ENCODE results near the gene DENND11. TPM values are rescaled to one million over a fixed set of nuclear protein-coding genes. Genes with fewer than 3 reads are reported as not detected.

DENND11 gene
- total RNA-seq, 1 experiment from 2014 or later = 33.0 TPM

DNA sequence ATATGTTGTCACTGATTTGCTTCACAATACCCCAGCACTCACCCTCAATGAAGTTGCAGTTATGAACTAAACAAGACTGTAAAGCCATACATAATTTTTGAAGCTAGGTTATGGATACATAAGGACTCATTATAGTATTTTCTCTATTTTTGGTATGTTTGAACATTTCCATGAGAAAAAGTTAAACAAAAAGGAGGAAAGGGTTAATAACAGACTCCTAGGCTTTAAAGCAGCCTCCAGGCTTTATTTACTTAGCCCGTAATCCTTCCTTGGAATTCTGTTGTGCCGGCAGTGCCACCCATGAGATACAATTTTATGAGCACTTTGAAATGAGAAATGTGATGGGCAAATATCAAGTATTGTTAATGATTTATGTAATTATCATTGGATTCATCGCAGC lies 2.1 kb upstream of the DENND11 start:
- no peaks in the 10 kb centered on the region for H3K9me3 Mint-ChIP-seq (ENCODE audit: unreplicated experiment)
- intact Hi-C loops (cut with micrococcal nuclease; ENCODE audit: unreplicated experiment) = loop anchor here (10.0 kb wide), 1 partner anchor 49 kb away; no protein-coding TSS in a partner anchor
- POLR2A ChIA-PET = no interaction called here
- DNase-seq = no peak
- H3K4me1 Mint-ChIP-seq (ENCODE audit: low read depth, unreplicated experiment) = peaks cover 34% of the 10 kb centered on the region
- no peaks in the 10 kb centered on the region for H3K27me3 Mint-ChIP-seq (ENCODE audit: insufficient read depth, unreplicated experiment)
- H3K36me3 ChIP-seq (ENCODE audit: control insufficient read depth, insufficient read depth, low read length) = no peaks in the 10 kb centered on the region; the same call in 1 of the 2 replicates
- TF ChIP-seq, protein P1, sequence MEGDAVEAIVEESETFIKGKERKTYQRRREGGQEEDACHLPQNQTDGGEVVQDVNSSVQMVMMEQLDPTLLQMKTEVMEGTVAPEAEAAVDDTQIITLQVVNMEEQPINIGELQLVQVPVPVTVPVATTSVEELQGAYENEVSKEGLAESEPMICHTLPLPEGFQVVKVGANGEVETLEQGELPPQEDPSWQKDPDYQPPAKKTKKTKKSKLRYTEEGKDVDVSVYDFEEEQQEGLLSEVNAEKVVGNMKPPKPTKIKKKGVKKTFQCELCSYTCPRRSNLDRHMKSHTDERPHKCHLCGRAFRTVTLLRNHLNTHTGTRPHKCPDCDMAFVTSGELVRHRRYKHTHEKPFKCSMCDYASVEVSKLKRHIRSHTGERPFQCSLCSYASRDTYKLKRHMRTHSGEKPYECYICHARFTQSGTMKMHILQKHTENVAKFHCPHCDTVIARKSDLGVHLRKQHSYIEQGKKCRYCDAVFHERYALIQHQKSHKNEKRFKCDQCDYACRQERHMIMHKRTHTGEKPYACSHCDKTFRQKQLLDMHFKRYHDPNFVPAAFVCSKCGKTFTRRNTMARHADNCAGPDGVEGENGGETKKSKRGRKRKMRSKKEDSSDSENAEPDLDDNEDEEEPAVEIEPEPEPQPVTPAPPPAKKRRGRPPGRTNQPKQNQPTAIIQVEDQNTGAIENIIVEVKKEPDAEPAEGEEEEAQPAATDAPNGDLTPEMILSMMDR (IDR thresholded peaks at IDR 0.05; ENCODE audit: insufficient read depth in 1 of 2, low read depth in 1 of 2, low read length in 1 of 2, severe bottlenecking in 1 of 2, unreplicated experiment in 1 of 2) = no peak
- no peak overlapping the region for H3K27ac Mint-ChIP-seq (ENCODE audit: unreplicated experiment)
- H3K9me3 ChIP-seq = no peaks in the 10 kb centered on the region
- H3K4me1 ChIP-seq = peaks cover 55% of the 10 kb centered on the region
- H3K4me3 Mint-ChIP-seq (ENCODE audit: unreplicated experiment) = no peak overlapping the region
- no TSS peak for BruUV-seq (replicated peaks)
- H3K36me3 Mint-ChIP-seq (ENCODE audit: insufficient read depth, unreplicated experiment) = no peaks in the 10 kb centered on the region
- no peak overlapping the region for H3K4me3 ChIP-seq (ENCODE audit: low read depth, low read length)
- no peaks in the 10 kb centered on the region for H3K27me3 ChIP-seq (replicated peaks; ENCODE audit: control insufficient read depth, insufficient read depth, low read length)
- CTCF ChIA-PET = no interaction called here

DNA sequence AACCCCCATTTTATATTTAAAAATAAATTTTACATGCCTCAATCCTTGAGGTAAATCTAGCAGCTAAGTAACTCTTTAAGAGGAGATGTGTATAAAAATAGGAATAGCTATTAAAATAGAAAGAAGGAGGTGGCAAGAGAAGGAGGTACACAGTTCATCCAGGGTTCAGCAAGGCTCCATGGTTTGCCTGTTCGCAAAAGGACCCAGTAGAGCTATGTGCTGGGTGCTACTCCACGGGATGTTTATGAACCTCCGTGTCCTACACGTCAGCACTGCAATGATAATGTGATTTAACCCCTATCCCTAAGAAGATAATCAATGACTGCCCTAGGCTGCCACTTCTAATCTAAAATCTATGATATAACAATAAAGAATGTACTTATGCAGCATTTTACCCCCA lies 926 bp upstream of the DENND11 start:
- Mint-ChIP-seq H3K27me3 (ENCODE audit: insufficient read depth, unreplicated experiment) (no peaks in the 10 kb centered on the region), H3K9me3 (ENCODE audit: unreplicated experiment) (no peaks in the 10 kb centered on the region), H3K4me1 (ENCODE audit: low read depth, unreplicated experiment) (peaks cover 34% of the 10 kb centered on the region), H3K36me3 (ENCODE audit: insufficient read depth, unreplicated experiment) (no peaks in the 10 kb centered on the region), H3K4me3 (ENCODE audit: unreplicated experiment) (peak overlapping the region; percentile 76), H3K27ac (ENCODE audit: unreplicated experiment) (no peak overlapping the region)
- H3K36me3 ChIP-seq (ENCODE audit: control insufficient read depth, insufficient read depth, low read length) = no peaks in the 10 kb centered on the region; the same call in 1 of the 2 replicates
- peak overlapping the region; percentile 84; the same call in 1 of the 2 replicates for H3K4me3 ChIP-seq (ENCODE audit: low read depth, low read length)
- no peaks in the 10 kb centered on the region for H3K27me3 ChIP-seq (replicated peaks; ENCODE audit: control insufficient read depth, insufficient read depth, low read length)
- no TSS peak for BruUV-seq (replicated peaks)
- ChIA-PET POLR2A (no interaction called here), CTCF (interaction anchor here (1.1 to 1.9 kb wide), 3 partner anchors 12 to 48 kb away, joined by 3 to 11 read pairs (median 7); partner anchors contain the start of gene SSBP1)
- intact Hi-C loops (cut with micrococcal nuclease; ENCODE audit: unreplicated experiment) = loop anchor here (2.0 to 10.0 kb wide), 2 partner anchors 36 to 48 kb away; partner anchors contain the start of gene SSBP1
- peaks cover 55% of the 10 kb centered on the region for H3K4me1 ChIP-seq
- TF ChIP-seq, protein P1 (IDR thresholded peaks at IDR 0.05; ENCODE audit: insufficient read depth in 1 of 2, low read depth in 1 of 2, low read length in 1 of 2, severe bottlenecking in 1 of 2, unreplicated experiment in 1 of 2) = no peak
- H3K9me3 ChIP-seq = no peaks in the 10 kb centered on the region
- DNase-seq = no peak

DNA sequence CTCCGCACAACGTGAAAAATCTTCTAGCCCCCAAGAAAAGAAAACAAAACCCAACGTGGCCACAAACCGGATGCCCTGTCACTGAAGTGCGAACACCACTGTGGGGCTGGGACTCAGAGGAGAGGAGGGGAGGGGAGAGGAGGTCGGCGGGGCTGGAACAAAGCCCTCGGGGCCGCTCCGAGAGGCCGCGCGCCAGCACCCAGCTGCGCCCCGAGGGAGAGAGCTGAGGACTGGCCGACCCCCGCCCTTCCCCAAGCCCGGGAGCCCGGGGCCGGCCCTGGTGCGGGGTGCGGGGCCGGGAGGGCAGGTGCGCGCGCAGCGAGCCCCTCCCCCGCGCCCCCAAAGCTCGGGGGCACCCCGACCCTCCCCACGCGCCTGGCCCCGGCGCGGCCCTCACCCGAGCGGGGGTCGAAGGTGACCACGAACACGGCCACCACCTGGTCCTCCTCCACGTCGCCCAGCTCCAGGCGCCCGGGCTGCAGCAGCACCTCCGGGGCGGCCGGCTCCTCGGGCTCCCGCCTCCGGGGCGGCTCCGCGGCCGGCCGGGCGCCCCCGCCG lies 398 bp downstream of the DENND11 start:
- Mint-ChIP-seq H3K9me3 (ENCODE audit: unreplicated experiment) (no peaks in the 10 kb centered on the region), H3K36me3 (ENCODE audit: insufficient read depth, unreplicated experiment) (no peaks in the 10 kb centered on the region), H3K4me1 (ENCODE audit: low read depth, unreplicated experiment) (peaks cover 28% of the 10 kb centered on the region), H3K4me3 (ENCODE audit: unreplicated experiment) (peak overlapping the region; percentile 60), H3K27ac (ENCODE audit: unreplicated experiment) (no peak overlapping the region), H3K27me3 (ENCODE audit: insufficient read depth, unreplicated experiment) (no peaks in the 10 kb centered on the region)
- peaks cover 46% of the 10 kb centered on the region for H3K4me1 ChIP-seq
- no TSS peak for BruUV-seq (replicated peaks)
- intact Hi-C loops (cut with micrococcal nuclease; ENCODE audit: unreplicated experiment) = loop anchor here (2.0 to 10.0 kb wide), 2 partner anchors 37 to 47 kb away; partner anchors contain the start of gene SSBP1
- CTCF ChIA-PET = interaction anchor here (0.7 to 1.9 kb wide), 3 partner anchors 14 to 47 kb away, joined by 3 to 7 read pairs (median 7); partner anchors contain the start of gene SSBP1
- H3K36me3 ChIP-seq (ENCODE audit: control insufficient read depth, insufficient read depth, low read length) = no peaks in the 10 kb centered on the region; the same call in 1 of the 2 replicates
- POLR2A ChIA-PET = interaction anchor here (0.6 to 2.3 kb wide), 2 partner anchors 12 to 674 kb away, joined by 3 to 6 read pairs; no protein-coding TSS in a partner anchor
- TF ChIP-seq, protein P1 (IDR thresholded peaks at IDR 0.05; ENCODE audit: insufficient read depth in 1 of 2, low read depth in 1 of 2, low read length in 1 of 2, severe bottlenecking in 1 of 2, unreplicated experiment in 1 of 2) = no peak
- DNase-seq = peak; percentile 59 to 60
- no peaks in the 10 kb centered on the region for H3K27me3 ChIP-seq (replicated peaks; ENCODE audit: control insufficient read depth, insufficient read depth, low read length)
- peak overlapping the region; percentile 84 for H3K4me3 ChIP-seq (ENCODE audit: low read depth, low read length)
- H3K9me3 ChIP-seq = no peaks in the 10 kb centered on the region
